OCI-LY1 (cell line): ENCODE data around the gene TEX26.

Experiments
- H2AFZ ChIP-seq: fragments of 200-600 bp; sonication (generic), shearing (Covaris generic); 2 replicates; pipeline ENCODE4 v1.6.0; 2014; ENCODE audit warnings: antibody characterized with exemption, mild to moderate bottlenecking, low read length
- H3F3A ChIP-seq: fragments of 200-600 bp; sonication (generic), shearing (Covaris generic); 2 replicates; pipeline ENCODE4 v1.6.0; 2014; ENCODE audit warnings: mild to moderate bottlenecking, antibody characterized with exemption, low read length, moderate library complexity; ENCODE audit not compliant: insufficient read depth
- H3K27ac ChIP-seq: fragments of 200-600 bp; sonication (generic); 2 replicates; pipeline ENCODE4 v1.5.1; 2014; ENCODE audit warnings: low read length, mixed run types, mild to moderate bottlenecking, low read depth; ENCODE audit not compliant: poor library complexity, severe bottlenecking
- H3K27me3 ChIP-seq: fragments of 200-600 bp; sonication (generic); 2 replicates; pipeline ENCODE4 v1.6.0; 2014; ENCODE audit warnings: antibody characterized with exemption, mild to moderate bottlenecking, low read length, moderate library complexity; ENCODE audit not compliant: insufficient read depth
- H3K36me3 ChIP-seq: fragments of 200-600 bp; sonication (generic); 2 replicates; pipeline ENCODE4 v1.6.1; 2014; ENCODE audit warnings: mild to moderate bottlenecking, antibody characterized with exemption, low read length, moderate library complexity, mixed read lengths; ENCODE audit not compliant: insufficient read depth
- H3K4me1 ChIP-seq: fragments of 200-600 bp; sonication (generic); 2 replicates; pipeline ENCODE4 v1.5.1; 2014; ENCODE audit warnings: mild to moderate bottlenecking, low read length, moderate library complexity; ENCODE audit not compliant: insufficient read depth, severe bottlenecking
- H3K4me2 ChIP-seq: fragments of 200-600 bp; sonication (generic), shearing (Covaris generic); 2 replicates; pipeline ENCODE4 v1.6.1; 2014; ENCODE audit warnings: low read length
- H3K4me3 ChIP-seq: fragments of 200-600 bp; sonication (generic); 2 replicates; pipeline ENCODE4 v1.5.1; 2014; ENCODE audit warnings: low read length, low read depth, mild to moderate bottlenecking, mixed read lengths; ENCODE audit not compliant: poor library complexity, severe bottlenecking
- H3K79me2 ChIP-seq: fragments of 200-600 bp; shearing (Covaris generic); 2 replicates; pipeline ENCODE4 v1.6.1; 2016; ENCODE audit warnings: mixed run types, low read length, mixed read lengths; ENCODE audit not compliant: insufficient read depth
- H3K9ac ChIP-seq: fragments of 200-600 bp; sonication (generic), shearing (Covaris generic); 2 replicates; pipeline ENCODE4 v1.6.1; 2014; ENCODE audit warnings: mild to moderate bottlenecking, low read length, mixed read lengths
- H3K9me2 ChIP-seq: fragments of 200-600 bp; sonication (generic), shearing (Covaris generic); 2 replicates; pipeline ENCODE4 v1.6.1; 2014; ENCODE audit warnings: low read depth, mild to moderate bottlenecking, low read length, mixed read lengths
- H3K9me3 ChIP-seq: fragments of 200-600 bp; shearing (Covaris generic); 2 replicates; pipeline ENCODE4 v1.6.1; 2014; ENCODE audit warnings: low read length, mixed read lengths
- H4K20me1 ChIP-seq: fragments of 200-600 bp; sonication (generic), shearing (Covaris generic); 2 replicates; pipeline ENCODE4 v1.6.0; 2016; ENCODE audit warnings: mild to moderate bottlenecking, low read length; ENCODE audit not compliant: insufficient read depth
- CTCF ChIP-seq: fragments of 200-600 bp; sonication (generic), shearing (Covaris generic); IDR thresholded peaks from 2 replicates; pipeline ENCODE4 v1.5.1; 2017; ENCODE audit warnings: mild to moderate bottlenecking, antibody characterized with exemption, low read length, moderate library complexity, mixed read lengths
- EZH2 ChIP-seq: fragments of 200-600 bp; sonication (generic), shearing (Covaris generic); IDR thresholded peaks from 2 replicates; pipeline ENCODE4 v1.8.0; 2017; ENCODE audit warnings: borderline replicate concordance, mixed run types, mild to moderate bottlenecking, antibody characterized with exemption, low read length, moderate library complexity, mixed read lengths

TEX26 gene

GRCh38 chr13:30932481-30933353 lies at the start of gene TEX26:
Gene TEX26, plus strand, starts transcription at chr13:30932656. Its CDS starts 60 bp downstream, at chr13:30932716.
- H3K27ac ChIP-seq: no peak within 1 kb of the TSS
- H3K9me3 ChIP-seq: no peaks in the 10 kb centered on the region
- H3K9ac ChIP-seq: no peak within 1 kb of the TSS
- no peaks in the 10 kb centered on the region for H3K4me1 ChIP-seq
- no peak within 1 kb of the TSS for H3K4me2 ChIP-seq
- H4K20me1 ChIP-seq: no peaks in the 10 kb centered on the region
- no peaks in the 10 kb centered on the region for H3F3A ChIP-seq
- H3K79me2 ChIP-seq: no peaks in the 10 kb centered on the region
- no peaks in the 10 kb centered on the region for H3K27me3 ChIP-seq
- no peak within 1 kb of the TSS for H2AFZ ChIP-seq
- H3K9me2 ChIP-seq: no peaks in the 10 kb centered on the region
- no peak for TF ChIP-seq CTCF
- TF ChIP-seq EZH2: no peak
- no peaks in the 10 kb centered on the region for H3K36me3 ChIP-seq
- no peak within 1 kb of the TSS for H3K4me3 ChIP-seq

GRCh38 chr13:30882996-30883766 lies 49.3 kb upstream of the TEX26 start:
- Histone ChIP-seq H2AFZ (no peak overlapping the region), H3F3A (no peaks in the 10 kb centered on the region), H3K4me1 (no peaks in the 10 kb centered on the region), H3K79me2 (no peaks in the 10 kb centered on the region), H3K27ac (no peak overlapping the region), H3K27me3 (no peaks in the 10 kb centered on the region), H3K9ac (no peak overlapping the region), H3K9me3 (no peaks in the 10 kb centered on the region), H3K4me3 (no peak overlapping the region), H4K20me1 (no peaks in the 10 kb centered on the region), H3K9me2 (no peaks in the 10 kb centered on the region), H3K4me2 (no peak overlapping the region), H3K36me3 (no peaks in the 10 kb centered on the region)
- TF ChIP-seq EZH2: no peak
- no peak for TF ChIP-seq CTCF

DNA sequence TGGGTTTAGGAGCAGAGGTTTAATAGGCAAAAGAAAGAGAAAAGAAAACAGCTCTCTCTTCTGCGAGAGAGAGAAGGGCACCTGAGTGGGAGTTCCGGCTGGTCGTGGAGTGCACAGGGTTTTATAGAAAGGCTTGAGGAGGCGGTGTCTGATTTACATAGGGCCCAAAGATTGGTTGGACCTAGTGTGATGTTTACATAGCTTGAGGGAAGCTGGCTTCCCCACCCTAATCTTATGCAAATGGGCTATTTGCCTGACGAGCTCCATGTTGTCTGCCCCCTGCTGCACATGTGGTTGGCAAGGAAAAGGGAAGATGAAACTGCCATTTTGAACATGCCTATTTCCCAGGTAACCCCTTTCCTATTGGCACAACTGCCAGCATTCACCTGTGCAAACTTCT lies 47.9 kb upstream of the TEX26 start:
- H3K9ac ChIP-seq: no peak overlapping the region
- TF ChIP-seq EZH2: no peak
- TF ChIP-seq CTCF: no peak
- H3K4me2 ChIP-seq: no peak overlapping the region
- no peaks in the 10 kb centered on the region for H3K9me3 ChIP-seq
- H3K27me3 ChIP-seq: no peaks in the 10 kb centered on the region
- H3K27ac ChIP-seq: no peak overlapping the region
- H4K20me1 ChIP-seq: no peaks in the 10 kb centered on the region
- no peaks in the 10 kb centered on the region for H3F3A ChIP-seq
- H3K9me2 ChIP-seq: no peaks in the 10 kb centered on the region
- no peaks in the 10 kb centered on the region for H3K4me1 ChIP-seq
- H3K4me3 ChIP-seq: no peak overlapping the region
- H3K79me2 ChIP-seq: no peaks in the 10 kb centered on the region
- no peaks in the 10 kb centered on the region for H3K36me3 ChIP-seq
- no peak overlapping the region for H2AFZ ChIP-seq
